ENCODE results near the gene MYLK. TPM values are rescaled to one million over a fixed set of nuclear protein-coding genes. Genes with fewer than 3 reads are reported as not detected.

The MYLK gene
- total RNA-seq, 4 donors from 2014 or later: 10.7 to 320 (median 42.0) TPM

DNA sequence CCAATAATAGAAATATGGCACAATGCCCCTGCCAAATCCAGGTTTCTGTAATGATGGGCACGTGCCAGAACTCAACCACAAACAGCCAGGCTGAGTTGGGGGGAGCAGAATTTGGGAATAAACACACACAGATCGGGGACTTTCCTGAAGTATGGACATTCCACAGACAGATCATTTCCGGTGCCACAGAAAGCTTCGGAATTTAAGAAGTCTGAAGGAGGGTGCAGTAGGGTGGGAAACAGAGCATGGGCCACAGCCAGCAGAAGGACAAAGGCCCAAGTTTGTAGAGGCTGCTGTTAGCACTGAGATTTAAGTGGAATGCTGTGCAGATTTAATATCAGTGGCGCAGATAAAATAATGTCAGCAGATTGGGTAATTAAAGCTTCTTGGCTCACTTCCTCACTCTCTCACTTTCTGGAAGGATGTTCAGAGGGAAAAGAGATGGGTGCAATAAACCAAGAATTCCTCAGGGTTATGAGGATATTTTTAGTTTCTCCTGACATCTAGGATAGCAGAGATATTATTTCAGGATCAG lies 67.4 kb downstream of the MYLK start:
- Histone ChIP-seq H3K27ac (peak overlapping the region in 3 of 4 donors; percentile 44 to 81 (median 47)), H3K4me1 (peaks cover 0 to 18% (median 6%) of the 10 kb centered on the region in 3 donors), H3K36me3 (no peaks in the 10 kb centered on the region), H3K27me3 (no peaks in the 10 kb centered on the region), H3K4me3 (no peak overlapping the region), H3K9me3 (no peaks in the 10 kb centered on the region)
- TF ChIP-seq POLR2A (IDR thresholded peaks at IDR 0.05) (no peak), CTCF (IDR thresholded peaks at IDR 0.05) (no peak)
- intact Hi-C loops (cut with DNase I): no loop called here
- WGBS, 2 donors: 32% methylated on average over 5 of the region's 5 CpGs
- DNase-seq: no peak

GRCh38 chr3:123815981-123816380 lies 68.2 kb downstream of the MYLK start:
- intact Hi-C loops (cut with DNase I): no loop called here
- Histone ChIP-seq H3K9me3 (no peaks in the 10 kb centered on the region), H3K27me3 (no peaks in the 10 kb centered on the region), H3K27ac (peak overlapping the region in 3 of 4 donors; percentile 38 to 81 (median 47)), H3K4me3 (no peak overlapping the region), H3K36me3 (no peaks in the 10 kb centered on the region), H3K4me1 (peaks cover 0 to 18% (median 6%) of the 10 kb centered on the region in 3 donors)
- DNase-seq: no peak
- 64 to 83% methylated on average over 1 of the region's 1 CpG for WGBS, 2 donors
- TF ChIP-seq POLR2A (IDR thresholded peaks at IDR 0.05) (no peak), CTCF (IDR thresholded peaks at IDR 0.05) (no peak)

- Histone ChIP-seq H3K36me3 (no peaks in the 10 kb centered on the region), H3K4me1 (peaks cover 0 to 17% (median 6%) of the 10 kb centered on the region in 3 donors), H3K27me3 (no peaks in the 10 kb centered on the region), H3K27ac (no peak overlapping the region), H3K9me3 (no peaks in the 10 kb centered on the region), H3K4me3 (no peak overlapping the region)
- no peak for DNase-seq
- WGBS, 2 donors: 79 to 89% methylated on average over 4 of the region's 4 CpGs
- TF ChIP-seq CTCF (IDR thresholded peaks at IDR 0.05) (no peak), POLR2A (IDR thresholded peaks at IDR 0.05) (no peak)
- intact Hi-C loops (cut with DNase I): no loop called here
Measured at GRCh38 chr3:123813876-123814275, 70.3 kb downstream of the MYLK start.

DNA sequence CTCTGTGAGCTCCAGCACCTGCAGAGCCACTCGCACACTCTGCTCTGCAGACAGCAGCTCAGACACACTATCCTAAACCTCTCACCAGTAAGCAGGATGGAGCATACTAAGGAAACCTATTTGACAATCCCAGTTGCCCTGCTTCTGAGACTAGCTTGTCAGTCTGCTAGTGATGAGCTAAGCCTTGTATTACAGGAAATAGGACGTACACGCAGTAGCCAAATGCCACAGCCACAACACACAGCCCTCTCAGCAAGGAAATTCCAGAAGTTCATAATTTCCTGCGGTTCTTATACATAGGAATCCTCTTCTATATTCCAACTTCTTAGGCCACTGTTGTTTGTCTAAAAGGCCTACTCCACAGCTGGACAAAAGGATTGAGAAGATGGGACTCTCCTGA lies 74.5 kb downstream of the MYLK start:
- intact Hi-C loops (cut with DNase I): no loop called here
- no peak overlapping the region for H3K27ac ChIP-seq
- H3K4me3 ChIP-seq: no peak overlapping the region
- H3K27me3 ChIP-seq: peaks cover 0 to 6% (median 0%) of the 10 kb centered on the region in 4 donors
- H3K9me3 ChIP-seq: no peaks in the 10 kb centered on the region
- WGBS, 2 donors: 63 to 89% methylated on average over 4 of the region's 4 CpGs
- H3K4me1 ChIP-seq: peaks cover 0 to 17% (median 0%) of the 10 kb centered on the region in 3 donors
- DNase-seq: no peak
- TF ChIP-seq POLR2A (IDR thresholded peaks at IDR 0.05) (no peak), CTCF (IDR thresholded peaks at IDR 0.05) (no peak)
- H3K36me3 ChIP-seq: no peaks in the 10 kb centered on the region

GRCh38 chr3:123808812-123809211 lies 75.3 kb downstream of the MYLK start:
- intact Hi-C loops (cut with DNase I): no loop called here
- 70 to 72% methylated on average over 2 of the region's 2 CpGs for WGBS, 2 donors
- TF ChIP-seq POLR2A (IDR thresholded peaks at IDR 0.05): no peak
- TF ChIP-seq CTCF (IDR thresholded peaks at IDR 0.05): no peak

More at GRCh38 chr3:123808812-123809211, 75.3 kb downstream of the MYLK start:
- DNase-seq: no peak
- no peaks in the 10 kb centered on the region for H3K36me3 ChIP-seq
- H3K4me1 ChIP-seq: peaks cover 0 to 17% (median 0%) of the 10 kb centered on the region in 3 donors
- H3K27ac ChIP-seq: no peak overlapping the region
- H3K27me3 ChIP-seq: peaks cover 0 to 14% (median 0%) of the 10 kb centered on the region in 4 donors
- no peak overlapping the region for H3K4me3 ChIP-seq
- H3K9me3 ChIP-seq: no peaks in the 10 kb centered on the region
